Panc1 (cell line): ENCODE data around the gene RNF182. TPM values are rescaled to one million over a fixed set of nuclear protein-coding genes. Genes with fewer than 3 reads are reported as not detected.

Source experiments
- ATAC-seq: fragments of 200-7000 bp; cut with Tn5 transposase; 2 replicates; pipeline ENCODE4 v1.9.1; 2020; ENCODE audit warnings: mild to moderate bottlenecking, moderate library complexity
- BruUV-seq: library from RNA; stranded (reverse); fragments of 400-500 nt; replicated peaks from 2 replicates; lab custom pipeline; 2021; lab: Mats Ljungman, UMichigan
- CTCF ChIA-PET: fragments of 300-600 bp; sonication (Branson Sonifier 250); formaldehyde crosslinking; loops from one replicate; lab custom pipeline; 2022; ENCODE audit warnings: antibody characterized with exemption; lab: Charles Lee
- POLR2A ChIA-PET: fragments of 300-600 bp; sonication (Branson Sonifier 250); formaldehyde crosslinking; loops from one replicate; lab custom pipeline; 2022; ENCODE audit warnings: antibody characterized with exemption; lab: Charles Lee
- DNase-seq: peaks from one replicate; pipeline ENCODE4 v3.0.0-alpha.2; 2010; ENCODE audit warnings: low read depth, low spot score
- H3K27ac ChIP-seq: 2 replicates; pipeline ENCODE4 v1.5.1; 2011; ENCODE audit warnings: mild to moderate bottlenecking, low read length, inconsistent platforms
- H3K27me3 ChIP-seq: fragments of 200-500 bp; sonication (Bioruptor generic); 2 replicates; pipeline ENCODE4 v1.6.0; 2014; ENCODE audit warnings: low read length, inconsistent platforms; ENCODE audit not compliant: control insufficient read depth, insufficient read depth
- H3K36me3 ChIP-seq: fragments of 200-500 bp; sonication (Bioruptor generic); 2 replicates; pipeline ENCODE4 v1.5.1; 2014; ENCODE audit warnings: inconsistent platforms, mild to moderate bottlenecking, low read length, moderate library complexity; ENCODE audit not compliant: control insufficient read depth, insufficient read depth
- H3K4me1 ChIP-seq: 2 replicates; pipeline ENCODE4 v1.5.1; 2011; ENCODE audit warnings: inconsistent platforms, mild to moderate bottlenecking, low read length, moderate library complexity; ENCODE audit not compliant: control insufficient read depth, insufficient read depth
- H3K4me3 ChIP-seq, 2 experiments: 2 replicates each; pipeline ENCODE4 v1.5.1; 2011 to 2012; ENCODE audit warnings: low read depth in 2 of 2, low read length in 2 of 2, mild to moderate bottlenecking in 2 of 2, inconsistent platforms in 1 of 2, moderate library complexity in 1 of 2
- H3K9me3 ChIP-seq: fragments of 200-500 bp; sonication (Bioruptor generic); 2 replicates; pipeline ENCODE4 v1.5.1; 2014; ENCODE audit warnings: low read depth, mild to moderate bottlenecking, inconsistent platforms, low read length, moderate library complexity; ENCODE audit not compliant: control insufficient read depth, insufficient read depth
- CTCF ChIP-seq: fragments of 450-650 bp; IDR thresholded peaks from 2 replicates; pipeline ENCODE4 v1.5.1; 2017; ENCODE audit warnings: mild to moderate bottlenecking
- POLR2AphosphoS5 ChIP-seq: IDR thresholded peaks from 2 replicates; pipeline ENCODE4 v1.6.1; 2012; ENCODE audit warnings: mild to moderate bottlenecking, low read depth, low read length, moderate library complexity
- SIN3A ChIP-seq: IDR thresholded peaks from 2 replicates; pipeline ENCODE4 v1.6.1; 2012; ENCODE audit warnings: low read depth, mild to moderate bottlenecking, low read length, moderate library complexity, borderline replicate concordance; ENCODE audit not compliant: insufficient read depth
- TCF7L2 ChIP-seq: IDR thresholded peaks from 2 replicates; pipeline ENCODE4 v1.6.1; 2011; ENCODE audit warnings: mild to moderate bottlenecking, low read depth, low read length, inconsistent platforms
- in situ Hi-C: cut with HindIII; loops from 2 replicates; pipeline ENCODE4 v1.10.0; 2016; ENCODE audit warnings: low sequenced_read_pairs, low pct_unique_long_range_greater_than_20kb
- intact Hi-C: fragments of 100-400 bp; cut with micrococcal nuclease; formaldehyde crosslinking; loops from one replicate; pipeline ENCODE4 v1.10.0; 2022; ENCODE audit not compliant: unreplicated experiment
- total RNA-seq: library from RNA; stranded (reverse); gene quantifications from one replicate; pipeline ENCODE4 v1.2.1, GENCODE V29; 2021; ENCODE audit not compliant: unreplicated experiment
- TF ChIP-seq, protein P1 (sequence below), 2 experiments: IDR thresholded peaks; 2 replicates each; pipeline ENCODE4 v1.6.1; 2011 to 2012; ENCODE audit warnings: low read depth in 2 of 2, control low read depth in 1 of 2, low read length in 1 of 2, mild to moderate bottlenecking in 1 of 2, moderate library complexity in 1 of 2; ENCODE audit not compliant: insufficient read depth in 1 of 2

Gene RNF182
- total RNA-seq, 1 experiment from 2014 or later: 22.2 TPM

DNA sequence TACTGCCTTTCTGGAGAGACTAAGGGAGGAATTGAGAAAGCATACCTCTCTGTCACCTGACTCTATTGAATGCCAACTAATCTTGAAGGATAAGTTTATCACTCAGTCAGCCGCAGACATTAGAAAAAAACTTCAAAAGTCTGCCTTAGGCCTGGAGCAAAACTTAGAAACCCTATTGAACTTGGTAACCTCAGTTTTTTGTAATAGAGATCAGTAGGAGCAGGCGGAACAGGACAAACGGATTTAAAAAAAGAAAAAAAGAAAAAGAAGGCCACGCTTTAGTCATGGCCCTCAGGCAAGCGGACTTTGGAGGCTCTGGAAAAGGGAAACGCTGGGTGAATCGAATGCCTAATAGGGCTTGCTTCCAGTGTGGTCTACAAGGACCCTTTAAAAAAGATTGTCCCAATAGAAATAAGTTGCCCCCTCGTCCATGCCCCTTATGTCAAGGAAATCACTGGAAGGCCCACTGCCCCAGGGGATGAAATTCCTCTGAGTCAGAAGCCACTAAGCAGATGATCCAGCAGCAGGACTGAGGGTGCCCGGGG lies 43.1 kb upstream of the RNF182 start:
- ChIA-PET POLR2A (no interaction called here), CTCF (no interaction called here)
- BruUV-seq: no TSS peak
- in situ Hi-C loops (no loop called here), intact Hi-C loops (no loop called here)
- no peak for TF ChIP-seq TCF7L2
- no peak for TF ChIP-seq CTCF
- no peak for TF ChIP-seq SIN3A
- TF ChIP-seq, protein P1, sequence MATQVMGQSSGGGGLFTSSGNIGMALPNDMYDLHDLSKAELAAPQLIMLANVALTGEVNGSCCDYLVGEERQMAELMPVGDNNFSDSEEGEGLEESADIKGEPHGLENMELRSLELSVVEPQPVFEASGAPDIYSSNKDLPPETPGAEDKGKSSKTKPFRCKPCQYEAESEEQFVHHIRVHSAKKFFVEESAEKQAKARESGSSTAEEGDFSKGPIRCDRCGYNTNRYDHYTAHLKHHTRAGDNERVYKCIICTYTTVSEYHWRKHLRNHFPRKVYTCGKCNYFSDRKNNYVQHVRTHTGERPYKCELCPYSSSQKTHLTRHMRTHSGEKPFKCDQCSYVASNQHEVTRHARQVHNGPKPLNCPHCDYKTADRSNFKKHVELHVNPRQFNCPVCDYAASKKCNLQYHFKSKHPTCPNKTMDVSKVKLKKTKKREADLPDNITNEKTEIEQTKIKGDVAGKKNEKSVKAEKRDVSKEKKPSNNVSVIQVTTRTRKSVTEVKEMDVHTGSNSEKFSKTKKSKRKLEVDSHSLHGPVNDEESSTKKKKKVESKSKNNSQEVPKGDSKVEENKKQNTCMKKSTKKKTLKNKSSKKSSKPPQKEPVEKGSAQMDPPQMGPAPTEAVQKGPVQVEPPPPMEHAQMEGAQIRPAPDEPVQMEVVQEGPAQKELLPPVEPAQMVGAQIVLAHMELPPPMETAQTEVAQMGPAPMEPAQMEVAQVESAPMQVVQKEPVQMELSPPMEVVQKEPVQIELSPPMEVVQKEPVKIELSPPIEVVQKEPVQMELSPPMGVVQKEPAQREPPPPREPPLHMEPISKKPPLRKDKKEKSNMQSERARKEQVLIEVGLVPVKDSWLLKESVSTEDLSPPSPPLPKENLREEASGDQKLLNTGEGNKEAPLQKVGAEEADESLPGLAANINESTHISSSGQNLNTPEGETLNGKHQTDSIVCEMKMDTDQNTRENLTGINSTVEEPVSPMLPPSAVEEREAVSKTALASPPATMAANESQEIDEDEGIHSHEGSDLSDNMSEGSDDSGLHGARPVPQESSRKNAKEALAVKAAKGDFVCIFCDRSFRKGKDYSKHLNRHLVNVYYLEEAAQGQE (IDR thresholded peaks at IDR 0.05; ENCODE audit: insufficient read depth in 1 of 2, low read depth in 2 of 2, low read length in 1 of 2): no peak
- TF ChIP-seq POLR2AphosphoS5: no peak
- Histone ChIP-seq H3K9me3 (no peaks in the 10 kb centered on the region), H3K27ac (no peak overlapping the region), H3K4me1 (no peaks in the 10 kb centered on the region), H3K4me3 (no peak overlapping the region), H3K27me3 (no peaks in the 10 kb centered on the region), H3K36me3 (no peaks in the 10 kb centered on the region)
- no peak for DNase-seq
- no peak for ATAC-seq

DNA sequence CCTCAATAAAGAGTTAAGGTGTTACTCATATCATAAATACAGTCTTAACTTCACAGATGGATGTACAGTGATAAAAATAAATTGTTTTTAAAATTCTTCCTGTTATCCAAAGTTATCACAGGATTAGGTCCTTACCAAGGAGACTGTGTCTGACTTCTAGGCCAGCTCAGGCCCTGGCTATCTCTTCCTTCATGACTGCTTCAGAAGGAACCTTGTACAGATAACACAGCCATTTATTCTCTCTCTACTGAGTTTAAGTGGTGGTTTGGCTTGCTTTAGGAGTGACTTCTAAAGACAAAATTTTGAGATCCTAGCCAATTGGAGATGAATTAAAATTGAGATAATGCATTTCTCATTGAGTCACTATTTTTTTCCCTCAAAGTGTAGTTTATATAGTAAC lies 40.8 kb upstream of the RNF182 start:
- Histone ChIP-seq H3K36me3 (no peaks in the 10 kb centered on the region), H3K4me1 (no peaks in the 10 kb centered on the region), H3K4me3 (no peak overlapping the region), H3K27ac (no peak overlapping the region), H3K27me3 (no peaks in the 10 kb centered on the region), H3K9me3 (no peaks in the 10 kb centered on the region)
- ATAC-seq: no peak
- ChIA-PET POLR2A (no interaction called here), CTCF (no interaction called here)
- TF ChIP-seq SIN3A (no peak), CTCF (no peak), TCF7L2 (no peak), POLR2AphosphoS5 (no peak)
- TF ChIP-seq, protein P1 (IDR thresholded peaks at IDR 0.05; ENCODE audit: insufficient read depth in 1 of 2, low read depth in 2 of 2, low read length in 1 of 2): no peak
- in situ Hi-C loops (no loop called here), intact Hi-C loops (no loop called here)
- DNase-seq: no peak
- BruUV-seq: no TSS peak
